ENCODE data around the gene ZNHIT2.

The ZNHIT2 gene

GRCh38 chr11:65100674-65101350 lies 16.7 kb downstream of the ZNHIT2 start:
- TF ChIP-seq MAX (IDR thresholded peaks at IDR 0.05): no peak
- no peak for TF ChIP-seq CREB1 (IDR thresholded peaks at IDR 0.05; ENCODE audit: low read depth)
- TF ChIP-seq USF1 (IDR thresholded peaks at IDR 0.05): no peak
- no peak for TF ChIP-seq CEBPB (IDR thresholded peaks at IDR 0.05)
- no peak for TF ChIP-seq NFIC (IDR thresholded peaks at IDR 0.05)
- no peak for TF ChIP-seq TAF1 (IDR thresholded peaks at IDR 0.05; ENCODE audit: low read depth)
- TF ChIP-seq TEAD4 (IDR thresholded peaks at IDR 0.05): no peak
- no peak for TF ChIP-seq TCF12 (IDR thresholded peaks at IDR 0.05; ENCODE audit: low read depth)
- TF ChIP-seq EGR1 (IDR thresholded peaks at IDR 0.05): no peak
- TF ChIP-seq REST (IDR thresholded peaks at IDR 0.05; ENCODE audit: low read depth): no peak
- no peak for TF ChIP-seq EP300 (IDR thresholded peaks at IDR 0.05; ENCODE audit: borderline replicate concordance)
- TF ChIP-seq ZBTB7A (IDR thresholded peaks at IDR 0.05; ENCODE audit: low read depth): no peak
- no peak for TF ChIP-seq RAD21 (IDR thresholded peaks at IDR 0.05; ENCODE audit: low read depth)
- no peak for TF ChIP-seq FOXM1 (IDR thresholded peaks at IDR 0.05; ENCODE audit: borderline replicate concordance, low read depth)

GRCh38 chr11:65096926-65097325 lies 20.6 kb downstream of the ZNHIT2 start:
- TF ChIP-seq CEBPB (IDR thresholded peaks at IDR 0.05) (no peak), TEAD4 (IDR thresholded peaks at IDR 0.05) (no peak), EGR1 (IDR thresholded peaks at IDR 0.05) (no peak), FOXM1 (IDR thresholded peaks at IDR 0.05; ENCODE audit: borderline replicate concordance, low read depth) (no peak), YY1 (IDR thresholded peaks at IDR 0.05; ENCODE audit: low read depth) (no peak), NFIC (IDR thresholded peaks at IDR 0.05) (no peak), ZBTB7A (IDR thresholded peaks at IDR 0.05; ENCODE audit: low read depth) (no peak), EP300 (IDR thresholded peaks at IDR 0.05; ENCODE audit: borderline replicate concordance) (no peak), USF1 (IDR thresholded peaks at IDR 0.05) (no peak), TCF12 (IDR thresholded peaks at IDR 0.05; ENCODE audit: low read depth) (no peak), MAX (IDR thresholded peaks at IDR 0.05) (no peak), REST (IDR thresholded peaks at IDR 0.05; ENCODE audit: low read depth) (no peak), TAF1 (IDR thresholded peaks at IDR 0.05; ENCODE audit: low read depth) (no peak), CREB1 (IDR thresholded peaks at IDR 0.05; ENCODE audit: low read depth) (no peak), RAD21 (IDR thresholded peaks at IDR 0.05; ENCODE audit: low read depth) (no peak)

- peak; percentile 38; the same call in 1 of the 2 replicates for TF ChIP-seq EGR1 (IDR thresholded peaks at IDR 0.05)
- TF ChIP-seq REST (IDR thresholded peaks at IDR 0.05; ENCODE audit: low read depth): no peak
- peak; percentile 46; the same call in 1 of the 2 replicates for TF ChIP-seq EP300 (IDR thresholded peaks at IDR 0.05; ENCODE audit: borderline replicate concordance)
- TF ChIP-seq TCF12 (IDR thresholded peaks at IDR 0.05; ENCODE audit: low read depth): peak; percentile 81
- peak; percentile 89 for TF ChIP-seq YY1 (IDR thresholded peaks at IDR 0.05; ENCODE audit: low read depth)
- peak; percentile 88 for TF ChIP-seq MAX (IDR thresholded peaks at IDR 0.05)
- peak; percentile 74 for TF ChIP-seq TAF1 (IDR thresholded peaks at IDR 0.05; ENCODE audit: low read depth)
- peak; percentile 37 for TF ChIP-seq TEAD4 (IDR thresholded peaks at IDR 0.05)
- TF ChIP-seq NFIC (IDR thresholded peaks at IDR 0.05): no peak
- peak; percentile 24; the same call in 1 of the 2 replicates for TF ChIP-seq CREB1 (IDR thresholded peaks at IDR 0.05; ENCODE audit: low read depth)
- peak; percentile 31; the same call in 1 of the 2 replicates for TF ChIP-seq CEBPB (IDR thresholded peaks at IDR 0.05)
- no peak for TF ChIP-seq RAD21 (IDR thresholded peaks at IDR 0.05; ENCODE audit: low read depth)
- TF ChIP-seq FOXM1 (IDR thresholded peaks at IDR 0.05; ENCODE audit: borderline replicate concordance, low read depth): no peak
- TF ChIP-seq ZBTB7A (IDR thresholded peaks at IDR 0.05; ENCODE audit: low read depth): peak; percentile 64; the same call in 1 of the 2 replicates
- TF ChIP-seq USF1 (IDR thresholded peaks at IDR 0.05): peak; percentile 76
Measured at GRCh38 chr11:65095974-65096806, 21.3 kb downstream of the ZNHIT2 start, which contains the start of gene VPS51. VPS51 (plus strand) TSS chr11:65096214; CDS start chr11:65096251, 37 bp downstream.
